RWPE2 (cell line): ENCODE results near the gene OSBPL3.

Source experiments
- ATAC-seq: fragments of 200-7000 bp; cut with Tn5 transposase; 3 replicates; pipeline ENCODE4 v1.9.1; 2021; ENCODE audit warnings: low read depth
- DNase-seq: peaks from one replicate; pipeline ENCODE4 v3.0.0-alpha.2; 2020; ENCODE audit warnings: low spot score
- H3K27ac ChIP-seq: fragments of 450-650 bp; 2 replicates; pipeline ENCODE4 v1.5.1; 2017; ENCODE audit warnings: mild to moderate bottlenecking; ENCODE audit not compliant: poor library complexity, severe bottlenecking
- H3K27me3 ChIP-seq: fragments of 250-450 bp; sonication (Bioruptor Pico); 2 replicates; pipeline ENCODE4 v1.5.1; 2021; ENCODE audit warnings: mild to moderate bottlenecking, moderate library complexity; ENCODE audit not compliant: insufficient read depth, poor library complexity, severe bottlenecking
- H3K36me3 ChIP-seq: fragments of 250-450 bp; sonication (Bioruptor Pico); 2 replicates; pipeline ENCODE4 v1.5.1; 2020; ENCODE audit warnings: low read depth, mild to moderate bottlenecking, moderate library complexity
- H3K4me1 ChIP-seq: fragments of 250-450 bp; sonication (Bioruptor Pico); 2 replicates; pipeline ENCODE4 v1.5.1; 2021; ENCODE audit warnings: mild to moderate bottlenecking, moderate library complexity; ENCODE audit not compliant: insufficient read depth, poor library complexity, severe bottlenecking
- H3K4me3 ChIP-seq: fragments of 250-450 bp; sonication (Bioruptor Pico); 2 replicates; pipeline ENCODE4 v1.5.1; 2021; ENCODE audit warnings: mild to moderate bottlenecking, moderate library complexity; ENCODE audit not compliant: severe bottlenecking
- H3K9me3 ChIP-seq: fragments of 250-450 bp; sonication (Bioruptor Pico); 2 replicates; pipeline ENCODE4 v1.5.1; 2021; ENCODE audit warnings: mild to moderate bottlenecking, moderate library complexity; ENCODE audit not compliant: severe bottlenecking
- CTCF ChIP-seq: fragments of 450-650 bp; IDR thresholded peaks from one replicate; pipeline ENCODE4 v1.5.1; 2017; ENCODE audit warnings: mild to moderate bottlenecking, moderate library complexity; ENCODE audit not compliant: poor library complexity, severe bottlenecking

Gene OSBPL3

DNA sequence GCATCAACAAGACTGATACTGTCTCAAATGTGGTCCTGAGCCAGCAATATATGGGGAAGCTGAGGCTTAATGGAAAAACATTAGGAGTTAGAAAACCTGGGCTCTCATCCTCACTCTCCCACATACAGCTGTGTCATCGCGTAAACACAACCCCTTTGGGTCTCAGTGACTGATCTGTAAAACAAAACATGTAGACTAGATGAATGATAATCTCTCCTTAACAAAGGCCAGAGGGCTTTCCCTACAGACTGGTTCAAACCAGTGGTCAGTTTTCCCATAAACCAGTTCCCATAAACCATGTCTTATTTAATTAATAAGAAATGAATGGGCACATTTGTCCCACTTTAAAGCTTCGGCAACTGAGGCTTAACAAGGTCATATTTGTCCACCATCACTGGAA, 48.1 kb downstream of the OSBPL3 start:
- H3K27me3 ChIP-seq: no peaks in the 10 kb centered on the region
- DNase-seq (no peak), ATAC-seq (no peak)
- H3K9me3 ChIP-seq: no peaks in the 10 kb centered on the region
- H3K4me1 ChIP-seq: peaks cover 12% of the 10 kb centered on the region
- no peak for TF ChIP-seq CTCF
- no peak overlapping the region for H3K27ac ChIP-seq
- no peak overlapping the region for H3K4me3 ChIP-seq
- 0 out of 2 replicates have a peak, but pooled peaks cover 3% of the 10 kb centered on the region for H3K36me3 ChIP-seq

- no peaks in the 10 kb centered on the region for H3K27me3 ChIP-seq
- DNase-seq (no peak), ATAC-seq (no peak)
- H3K27ac ChIP-seq: no peak overlapping the region
- H3K4me1 ChIP-seq: peaks cover 5% of the 10 kb centered on the region
- 0 out of 2 replicates have a peak, but pooled peaks cover 3% of the 10 kb centered on the region for H3K36me3 ChIP-seq
- TF ChIP-seq CTCF: no peak
- H3K9me3 ChIP-seq: no peaks in the 10 kb centered on the region
- no peak overlapping the region for H3K4me3 ChIP-seq
These were observed 49.1 kb downstream of the OSBPL3 start for GRCh38 chr7:24930856-24931255.

DNA sequence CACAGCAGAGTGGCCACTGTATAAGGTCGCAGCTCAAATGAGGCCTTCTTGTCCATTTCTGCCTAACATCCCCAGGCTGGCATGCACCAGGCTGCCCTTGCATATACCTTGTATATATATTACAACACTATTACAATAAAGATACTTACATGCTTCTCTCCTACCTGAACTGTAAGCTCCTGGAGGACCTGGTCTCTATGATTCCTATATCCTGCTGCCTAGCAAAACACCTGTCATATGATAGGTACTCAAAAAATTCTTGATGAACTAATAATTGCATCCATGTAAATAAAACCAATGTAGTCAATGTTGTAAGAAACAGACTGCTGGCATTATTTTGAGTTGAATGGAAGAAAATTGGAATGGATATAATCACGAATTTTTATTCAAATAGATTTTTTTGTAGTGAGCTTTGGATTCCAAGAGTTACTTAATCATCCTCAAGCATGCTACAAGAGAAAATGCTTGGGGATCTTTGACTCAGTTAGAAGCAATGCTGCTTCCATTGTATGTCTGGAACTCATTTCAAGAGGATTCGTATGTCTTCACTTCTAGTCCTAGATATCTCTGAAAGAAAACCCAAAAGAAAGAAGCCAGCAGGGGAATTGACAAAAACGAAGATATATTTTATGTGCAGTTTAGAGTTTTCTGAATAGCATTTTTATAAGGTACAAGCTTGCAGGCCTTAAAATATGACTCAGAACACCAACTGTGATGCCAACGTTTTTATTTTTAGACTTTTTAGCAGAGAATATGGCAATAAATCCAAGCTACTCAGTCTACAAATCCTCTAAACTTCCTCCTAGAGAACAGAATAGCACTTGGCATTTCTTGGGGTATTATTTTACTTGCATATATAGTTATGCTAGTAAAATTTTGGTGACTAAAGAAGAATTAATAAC, 53.1 kb downstream of the OSBPL3 start:
- no peaks in the 10 kb centered on the region for H3K9me3 ChIP-seq
- no peak for DNase-seq
- H3K27me3 ChIP-seq: no peaks in the 10 kb centered on the region
- no peak overlapping the region for H3K27ac ChIP-seq
- no peak overlapping the region for H3K4me3 ChIP-seq
- H3K36me3 ChIP-seq: 0 out of 2 replicates have a peak, but pooled peaks cover 3% of the 10 kb centered on the region
- H3K4me1 ChIP-seq: peaks cover 15% of the 10 kb centered on the region
- no peak for TF ChIP-seq CTCF
- no peak for ATAC-seq

DNA sequence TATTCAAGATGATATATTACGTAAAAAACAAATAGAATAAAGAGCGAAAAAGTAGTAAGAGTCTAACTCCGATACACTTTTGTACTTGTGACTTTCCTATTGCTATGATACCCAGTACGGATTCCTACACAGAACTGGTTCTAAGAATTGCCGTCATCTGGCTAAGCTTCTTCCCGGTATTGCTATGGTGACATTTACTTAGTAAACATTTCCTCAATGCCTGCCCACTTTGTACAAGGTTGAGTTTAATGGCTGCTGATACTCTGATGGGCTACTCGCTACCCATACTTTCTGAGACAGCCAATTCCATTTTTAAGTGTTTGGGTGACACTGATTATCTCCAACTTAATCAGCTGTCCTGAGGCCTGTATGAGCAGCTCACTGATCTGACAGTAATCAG, 55.6 kb downstream of the OSBPL3 start:
- H3K36me3 ChIP-seq: no peaks in the 10 kb centered on the region
- no peaks in the 10 kb centered on the region for H3K9me3 ChIP-seq
- H3K27me3 ChIP-seq: no peaks in the 10 kb centered on the region
- no peak for TF ChIP-seq CTCF
- ATAC-seq: no peak
- no peak for DNase-seq
- H3K27ac ChIP-seq: no peak overlapping the region
- peaks cover 32% of the 10 kb centered on the region for H3K4me1 ChIP-seq
- no peak overlapping the region for H3K4me3 ChIP-seq

DNA sequence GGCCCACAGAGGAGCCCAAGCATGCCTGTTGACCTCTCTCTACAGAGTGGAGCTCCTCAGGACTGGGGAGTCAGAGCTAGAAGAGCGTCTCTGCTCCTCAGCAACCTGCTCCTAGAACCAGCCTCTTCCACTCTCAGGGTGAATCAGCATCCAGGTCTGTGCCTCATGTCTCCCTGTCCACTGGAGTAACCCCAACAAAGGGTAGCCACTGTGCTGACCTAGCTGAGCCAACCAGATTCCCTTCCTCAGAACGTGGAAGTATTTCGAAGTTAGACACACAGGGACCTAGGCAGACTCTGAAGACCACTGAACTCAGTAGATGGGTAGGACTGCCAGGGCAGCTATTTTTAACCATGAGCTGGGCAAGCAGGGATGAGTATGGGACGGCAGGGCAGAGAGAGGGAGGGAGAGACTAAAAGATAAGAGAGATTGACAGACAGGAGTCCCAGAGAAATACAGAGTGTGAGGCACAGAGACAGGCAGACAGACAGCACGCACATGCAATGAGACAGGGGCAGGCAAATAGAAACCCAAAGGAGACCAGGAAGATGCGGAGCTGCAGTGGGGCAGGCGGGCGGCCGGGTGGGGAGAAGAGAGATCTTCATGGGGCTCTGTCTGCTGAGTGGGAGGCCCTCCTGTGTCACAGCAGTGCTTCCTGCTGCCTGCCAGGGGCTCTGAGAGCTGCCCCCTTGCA, 56.7 kb downstream of the OSBPL3 start:
- TF ChIP-seq CTCF: no peak
- no peak overlapping the region for H3K27ac ChIP-seq
- no peak overlapping the region for H3K4me3 ChIP-seq
- H3K4me1 ChIP-seq: peaks cover 32% of the 10 kb centered on the region
- H3K27me3 ChIP-seq: no peaks in the 10 kb centered on the region
- no peaks in the 10 kb centered on the region for H3K9me3 ChIP-seq
- ATAC-seq (no peak), DNase-seq (no peak)
- H3K36me3 ChIP-seq: no peaks in the 10 kb centered on the region
